HG03196 (cell line): ENCODE measurements around the gene RNF20.
A peak's percentile ranks its signal among the peaks of the same experiment; 100 is the strongest.
"Not testable (repeated sequence)": the region's sequence is repeated elsewhere in the genome, so short reads cannot be mapped to it uniquely, and the experiment has no call there.

ENCODE experiments used
- ATAC-seq: cut with Tn5 transposase; IDR thresholded peaks from one replicate; pipeline ENCODE4 v1.9.1; 2021; ENCODE audit not compliant: unreplicated experiment

RNF20 gene

GRCh38 chr9:101533334-101534204 is at the start of gene RNF20:
TSS of gene RNF20 (plus strand) at chr9:101533853. CDS start at chr9:101535424, 1,571 bp downstream.
- peak; percentile 99 for ATAC-seq

- no peak for ATAC-seq
Observed at GRCh38 chr9:101484046-101484445, 49.6 kb upstream of the RNF20 start.

DNA sequence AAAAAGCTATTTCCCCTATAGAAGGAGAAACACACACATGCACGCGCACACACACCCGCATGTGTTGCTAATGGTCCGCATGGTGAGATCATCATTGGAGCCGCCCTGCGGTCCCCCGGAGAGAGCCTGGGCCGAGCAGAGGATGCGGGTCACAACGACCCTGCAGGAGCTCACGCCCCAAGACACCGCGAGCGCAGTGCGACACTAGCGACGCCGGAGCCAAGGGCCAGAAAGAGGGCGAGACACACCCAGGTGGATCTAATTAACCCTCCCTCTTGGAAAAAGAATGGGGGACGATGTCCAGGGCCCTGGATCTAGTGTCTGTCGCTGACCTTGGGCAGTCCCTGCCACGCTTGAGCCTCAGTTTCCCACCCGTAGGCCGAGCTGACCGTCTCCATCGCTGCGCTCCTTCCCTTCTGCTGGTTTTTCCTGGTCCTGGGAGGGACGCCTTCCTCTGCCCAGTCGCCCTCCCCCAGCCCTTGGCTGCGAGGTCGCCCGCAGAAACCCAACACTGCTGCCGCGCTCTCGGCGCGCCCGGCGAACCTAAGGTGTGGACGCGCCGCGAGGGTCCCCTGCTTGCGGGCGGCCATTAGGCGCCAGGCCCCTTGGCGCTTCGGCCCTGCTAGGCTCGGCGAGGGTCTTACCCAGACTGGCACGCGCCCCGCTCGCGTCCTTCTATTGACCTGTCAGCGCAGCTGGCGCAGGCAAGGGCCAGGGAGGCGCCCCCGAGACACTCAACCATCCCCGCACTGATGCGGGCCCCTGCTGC is 47.5 kb upstream of the RNF20 start:
- no peak for ATAC-seq

DNA sequence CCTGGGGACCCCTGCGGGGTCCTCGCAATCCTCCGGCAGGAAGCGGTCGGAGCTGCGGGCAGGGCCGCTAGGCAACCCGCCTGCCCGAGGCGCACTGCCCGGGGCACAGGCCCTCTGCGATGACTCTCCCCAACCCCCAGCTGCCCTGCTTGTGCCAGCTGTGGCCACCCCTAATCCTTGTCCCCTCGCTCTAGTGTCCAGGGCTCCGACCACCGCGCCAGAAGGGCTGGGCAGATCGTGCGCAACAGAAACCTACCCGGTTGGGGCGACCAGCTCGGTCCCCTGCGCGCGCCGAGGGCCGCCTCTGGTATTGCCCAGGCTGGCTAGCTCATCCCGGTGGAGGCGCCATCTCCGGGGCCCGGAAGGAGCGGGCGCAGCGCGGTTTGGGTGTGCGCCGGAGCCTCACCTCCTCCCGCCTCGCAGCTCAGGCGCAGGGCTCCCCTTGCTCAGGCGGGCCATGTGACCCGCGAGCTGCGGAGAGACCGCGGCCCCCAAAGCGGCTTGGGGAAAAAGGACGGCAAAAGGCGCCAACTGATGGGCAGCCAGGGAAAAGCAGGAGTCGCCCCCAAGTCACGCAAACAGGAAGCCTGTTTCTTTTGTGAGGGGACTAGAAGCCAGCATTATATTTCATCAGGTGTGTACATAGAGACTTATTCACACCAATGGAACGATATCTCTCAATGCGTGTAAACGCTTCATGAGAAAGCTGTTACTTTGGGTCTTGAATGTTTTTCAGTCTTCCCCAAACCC is 46.8 kb upstream of the RNF20 start:
- no peak for ATAC-seq

GRCh38 chr9:101487443-101487840 is 46.2 kb upstream of the RNF20 start:
- ATAC-seq, result no peak

GRCh38 chr9:101495810-101496209 is 37.8 kb upstream of the RNF20 start:
- no peak for ATAC-seq

DNA sequence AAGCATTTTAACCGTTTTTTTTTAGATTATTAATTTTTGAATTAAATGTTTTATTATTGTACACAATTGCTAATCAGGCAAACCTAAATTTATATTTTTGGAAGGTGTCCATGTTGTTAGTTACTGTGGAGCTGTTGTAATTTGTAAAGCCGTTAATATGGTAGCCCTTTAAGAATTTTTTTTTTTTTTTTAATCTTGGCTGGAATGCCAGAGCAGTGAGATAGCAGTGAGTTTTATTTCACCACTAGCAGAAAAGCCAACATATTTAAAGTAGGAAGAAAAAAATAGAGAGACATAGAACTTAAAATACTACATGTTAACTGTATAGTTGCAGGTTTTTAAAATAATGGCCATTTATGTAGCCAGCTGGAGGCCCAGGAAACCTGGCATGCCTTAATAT is 35.3 kb upstream of the RNF20 start:
- ATAC-seq, result no peak

DNA sequence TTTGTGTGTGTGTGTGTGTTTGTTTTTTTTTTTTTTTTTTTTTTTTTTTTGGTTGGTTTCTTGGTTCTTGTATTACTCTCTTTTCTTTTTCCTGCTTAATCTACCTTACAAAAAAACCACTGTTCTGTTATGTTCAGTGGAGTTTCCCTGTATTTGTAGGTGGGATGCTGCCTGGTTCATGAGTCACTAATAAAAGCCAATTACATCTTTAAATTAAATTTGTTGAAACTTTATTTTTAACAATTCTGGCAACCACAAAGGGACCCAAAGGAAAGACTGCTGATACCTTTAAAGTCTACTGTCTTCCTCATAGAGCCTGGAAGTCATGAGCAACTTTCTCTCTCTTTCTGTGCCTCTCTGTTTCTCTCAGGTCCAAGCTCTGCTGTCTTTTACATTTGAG is 29.5 kb upstream of the RNF20 start:
- ATAC-seq, result no peak

DNA sequence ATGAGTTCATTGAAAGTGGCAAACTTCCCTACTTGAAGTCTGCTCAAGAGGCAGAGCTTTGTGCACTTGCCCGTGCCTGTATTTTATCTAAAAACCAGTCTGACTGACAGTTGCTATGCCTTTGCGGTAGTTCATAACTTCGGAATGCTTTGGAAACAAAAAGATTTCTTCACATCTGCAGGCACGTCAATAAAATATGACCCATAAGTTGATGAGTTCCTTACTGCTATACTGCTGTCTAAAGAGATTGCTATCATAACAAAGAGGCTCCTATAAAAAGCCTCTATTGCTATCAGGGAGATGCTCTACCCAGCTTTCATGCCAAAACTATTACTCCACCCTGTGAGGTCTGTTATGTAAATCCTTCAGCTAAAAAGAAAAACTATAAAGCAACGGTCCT is 25.4 kb upstream of the RNF20 start:
- no peak for ATAC-seq

GRCh38 chr9:101509572-101509971 is 24.1 kb upstream of the RNF20 start:
- no peak for ATAC-seq

DNA sequence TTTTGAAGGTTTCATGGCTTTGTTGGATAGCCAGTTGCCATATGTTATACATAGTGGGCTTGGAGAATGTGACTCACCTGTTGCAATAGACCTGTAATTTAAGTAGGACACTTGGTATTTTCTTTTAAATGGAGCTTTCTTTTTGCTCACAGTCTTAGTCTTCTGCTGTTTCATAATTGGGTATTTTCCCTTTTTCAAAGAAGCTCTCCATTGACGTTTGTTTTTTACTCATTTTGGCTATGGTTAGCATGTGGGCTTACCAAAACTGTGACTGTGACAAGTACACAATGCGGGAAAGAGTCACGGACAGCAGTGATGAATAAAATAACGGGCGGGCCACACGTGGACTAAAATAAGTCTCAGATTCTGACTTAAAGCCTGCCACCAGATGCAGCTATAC is 23.2 kb upstream of the RNF20 start:
- ATAC-seq, result no peak

DNA sequence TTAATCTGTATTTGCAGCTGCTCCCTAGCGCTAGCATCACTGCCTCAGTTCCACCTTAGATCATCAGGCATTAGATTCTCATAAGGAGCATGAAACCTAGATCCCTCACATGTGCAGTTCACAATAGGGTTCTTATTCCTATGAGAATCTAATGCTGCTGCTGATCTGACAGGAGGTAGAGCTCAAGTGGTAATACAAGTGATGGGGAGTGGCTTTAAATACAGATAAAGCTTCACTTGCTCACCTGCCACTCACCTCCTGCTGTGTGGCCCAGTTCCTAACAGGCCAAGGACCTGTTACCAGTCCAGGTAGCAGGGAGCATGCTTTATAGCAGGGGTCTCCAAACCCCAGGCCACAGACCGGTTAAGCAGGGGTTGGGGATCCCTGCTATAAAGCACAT is 22.6 kb upstream of the RNF20 start:
- no peak for ATAC-seq

GRCh38 chr9:101512116-101512515 is 21.5 kb upstream of the RNF20 start:
- no peak for ATAC-seq

DNA sequence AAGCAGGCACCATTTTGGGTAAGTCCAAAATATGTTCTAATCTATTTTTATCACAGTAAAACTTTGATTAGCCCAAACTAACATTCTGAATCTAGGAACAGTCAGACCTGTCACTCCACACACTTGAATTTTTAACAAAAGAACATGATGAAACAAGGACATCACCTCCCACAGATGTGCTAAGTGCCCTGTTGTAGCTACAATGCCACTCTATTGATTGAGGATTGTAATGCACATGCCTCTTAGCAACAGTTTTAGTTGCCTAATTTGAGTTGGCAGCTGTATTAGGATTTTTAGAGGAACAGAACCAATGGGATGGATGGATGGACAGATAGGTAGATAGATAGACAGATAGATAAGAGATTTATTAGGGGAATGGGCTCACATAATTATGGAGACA is 20.3 kb upstream of the RNF20 start:
- ATAC-seq, result no peak

- no peak for ATAC-seq
Observed at GRCh38 chr9:101514071-101514470, 19.6 kb upstream of the RNF20 start.

DNA sequence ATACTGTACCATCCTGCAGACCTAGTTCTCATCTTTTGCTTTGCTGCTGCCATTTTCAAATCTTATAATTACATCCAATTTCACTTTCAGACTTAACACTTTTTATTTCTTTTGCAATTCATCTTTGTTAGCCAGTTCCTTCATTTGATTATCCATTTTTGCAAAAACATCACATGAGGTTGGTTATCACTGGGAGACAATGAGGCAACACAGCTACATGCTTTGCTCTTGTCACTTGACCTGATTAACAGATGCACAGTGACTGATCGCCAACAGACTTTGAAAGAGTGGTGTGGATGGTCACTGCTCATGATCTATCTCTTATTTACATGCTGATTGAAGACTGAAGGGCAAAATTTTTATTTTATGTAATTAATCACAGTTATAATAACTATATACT is 17.0 kb upstream of the RNF20 start:
- ATAC-seq, result no peak

DNA sequence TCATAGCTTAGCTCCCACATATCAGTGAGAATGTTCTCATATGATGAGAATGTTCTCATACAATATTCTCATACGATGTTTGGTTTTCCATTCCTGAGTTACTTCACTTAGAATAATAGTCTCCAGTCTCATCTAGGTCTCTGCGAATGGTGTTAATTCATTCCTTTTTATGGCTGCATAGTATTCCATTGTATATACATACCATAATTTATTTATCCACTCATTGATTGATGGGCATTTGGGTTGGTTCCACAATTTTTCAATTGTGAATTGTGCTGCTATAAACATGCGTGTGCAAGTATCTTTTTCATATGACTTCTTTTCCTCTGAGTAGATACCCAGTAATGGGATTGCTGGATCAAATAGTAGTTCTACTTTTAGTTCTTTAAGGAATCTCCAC is 15.2 kb upstream of the RNF20 start:
- ATAC-seq, result not testable (repeated sequence)

GRCh38 chr9:101524371-101524770 is 9.3 kb upstream of the RNF20 start:
- no peak for ATAC-seq

DNA sequence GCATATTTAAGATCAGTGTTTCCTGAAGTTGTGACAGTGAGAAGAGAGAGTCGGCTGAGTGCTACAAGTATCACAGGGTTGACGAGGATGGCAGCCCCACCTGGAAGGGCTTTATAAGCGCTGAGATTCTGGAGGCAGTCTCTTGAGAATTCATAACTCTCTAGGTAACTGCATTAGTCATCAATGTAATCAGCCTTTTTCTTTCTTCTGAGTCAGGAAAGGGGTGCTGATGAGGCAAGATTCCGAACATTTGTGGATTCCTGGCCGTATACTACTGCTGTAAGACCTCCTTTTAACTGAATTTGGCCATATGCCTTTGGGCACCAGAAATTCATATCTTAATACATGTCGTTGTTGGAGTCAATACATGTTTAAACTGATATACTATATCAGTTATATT is 6.6 kb upstream of the RNF20 start:
- ATAC-seq, result no peak

GRCh38 chr9:101528015-101528414 is 5.6 kb upstream of the RNF20 start:
- ATAC-seq, result no peak

DNA sequence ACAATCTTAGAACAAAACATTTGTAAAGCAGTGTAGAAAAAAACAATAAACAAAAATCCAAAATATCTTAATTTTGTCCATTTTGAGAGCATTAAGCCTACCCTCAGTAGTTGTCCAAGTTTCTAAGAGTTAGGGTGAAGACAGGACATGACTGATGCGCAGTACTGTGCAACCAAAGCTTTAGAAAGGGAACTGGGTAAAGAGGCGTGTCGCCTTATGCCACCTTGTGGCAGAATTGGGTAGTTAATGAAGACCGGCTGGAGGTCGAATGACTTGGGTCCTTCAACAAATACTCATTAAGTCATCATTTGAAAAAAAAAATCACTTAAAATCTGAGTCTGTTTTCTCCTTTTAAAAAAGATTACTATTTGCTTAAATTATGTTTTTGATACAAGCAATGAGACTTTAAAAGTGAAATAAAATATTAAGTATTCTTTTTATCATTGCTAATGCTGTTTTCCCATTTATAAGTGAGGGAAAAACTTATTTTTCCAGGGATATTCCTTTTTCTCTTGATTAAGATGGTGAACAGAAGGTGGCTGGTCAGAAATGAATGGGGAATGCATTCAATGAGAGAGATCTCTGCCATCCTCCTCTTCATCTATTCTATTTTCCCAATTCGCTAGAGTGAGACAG is 3.5 kb upstream of the RNF20 start:
- peak; percentile 41 for ATAC-seq
